HG02610 (cell line): ENCODE results near the gene IFNA21.
"Not testable (repeated sequence)": the region's sequence is repeated elsewhere in the genome, so short reads cannot be mapped to it uniquely, and the experiment has no call there.

Experiments used
- ATAC-seq: cut with Tn5 transposase; IDR thresholded peaks from one replicate; pipeline ENCODE4 v1.9.1; 2021; ENCODE audit warnings: mild to moderate bottlenecking, moderate library complexity; ENCODE audit not compliant: unreplicated experiment

Gene IFNA21

DNA sequence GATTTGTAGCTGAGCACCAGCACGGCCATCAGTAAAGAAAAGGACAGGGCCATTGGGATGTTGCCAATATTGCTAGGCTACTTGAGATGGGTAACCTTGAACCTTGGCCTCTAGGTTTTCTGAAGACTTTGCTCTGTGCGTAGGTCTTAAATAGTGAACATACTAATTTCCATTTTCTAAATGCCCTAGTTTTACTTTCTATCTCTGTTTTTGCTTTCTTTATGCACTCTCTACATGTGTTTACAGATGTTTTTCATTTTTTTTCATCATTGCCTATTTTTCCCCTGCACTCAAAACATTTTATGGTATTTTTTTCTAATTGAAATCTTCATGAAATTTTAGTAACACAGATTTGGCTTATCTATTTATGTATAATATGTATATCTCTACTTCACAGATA is at the start of gene IFNA21:
TSS of gene IFNA21 (minus strand) at position 101 of the 400 bp plus-strand sequence. CDS start at position 53, 48 bp downstream.
- ATAC-seq = not testable (repeated sequence)

GRCh38 chr9:21213411-21214326 is 47.2 kb upstream of the IFNA21 start:
- peak; percentile 90 for ATAC-seq

GRCh38 chr9:21212160-21212559 is 45.7 kb upstream of the IFNA21 start:
- not testable (repeated sequence) for ATAC-seq

GRCh38 chr9:21210782-21211181 is 44.3 kb upstream of the IFNA21 start:
- ATAC-seq = not testable (repeated sequence)

DNA sequence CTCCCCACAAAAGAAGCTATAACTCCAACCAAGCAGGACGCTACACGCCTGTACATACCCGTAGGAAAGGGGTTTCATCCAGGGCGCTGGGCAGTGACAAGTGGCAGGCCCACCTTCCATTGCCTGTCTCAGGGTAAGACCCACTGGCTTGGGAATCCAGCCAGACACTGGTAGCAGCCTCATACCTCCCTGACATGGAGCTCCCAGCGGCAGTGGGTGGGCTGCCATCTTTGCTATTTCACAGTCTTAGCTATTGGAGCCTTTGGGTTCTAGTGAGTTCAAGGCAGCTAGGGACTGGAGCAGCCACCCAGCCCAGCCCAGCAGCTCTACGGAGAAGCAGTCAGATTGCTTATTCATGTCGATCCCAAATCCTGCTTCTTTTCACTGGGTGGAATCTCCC is 43.9 kb upstream of the IFNA21 start:
- ATAC-seq = no peak

DNA sequence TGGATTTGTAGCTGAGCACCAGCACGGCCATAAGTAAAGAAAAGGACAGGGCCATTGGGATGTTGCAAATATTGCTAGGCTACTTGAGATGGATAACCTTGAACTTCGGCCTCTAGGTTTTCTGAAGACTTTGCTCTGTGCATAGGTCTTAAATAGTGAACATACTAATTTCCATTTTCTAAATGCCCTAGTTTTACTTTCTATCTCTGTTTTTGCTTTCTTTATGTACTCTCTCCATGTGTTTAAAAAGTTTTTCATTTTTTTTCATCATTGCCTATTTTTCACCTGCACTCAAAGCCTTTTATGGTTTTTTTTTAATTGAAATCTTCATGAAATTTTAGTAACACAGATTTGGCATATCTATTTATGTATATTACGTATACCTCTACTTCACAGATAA is 40.6 kb upstream of the IFNA21 start, which contains the start of gene IFNA10:
TSS of gene IFNA10 (minus strand) at position 101 of the 400 bp plus-strand sequence. CDS start at position 55, 46 bp downstream.
- ATAC-seq = not testable (repeated sequence)

DNA sequence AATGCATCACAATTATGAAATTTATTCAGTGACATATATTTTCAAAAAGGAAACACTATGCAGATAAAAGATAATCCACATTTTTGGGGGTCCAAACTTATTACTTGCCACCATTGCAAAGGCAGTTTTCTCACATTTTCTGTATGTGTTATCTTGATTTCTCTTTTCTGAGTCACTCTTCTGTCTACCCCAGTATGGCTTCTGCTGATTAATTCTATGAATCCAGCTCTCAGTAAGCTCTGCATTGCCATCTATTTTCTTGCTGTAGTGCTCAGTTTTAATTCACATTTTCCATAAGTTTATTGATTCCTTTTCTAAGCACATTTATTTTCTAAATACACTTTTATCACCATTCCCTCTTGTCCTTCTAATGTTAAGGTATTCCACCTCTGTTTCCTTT is 38.7 kb upstream of the IFNA21 start:
- ATAC-seq = no peak

- not testable (repeated sequence) for ATAC-seq
These were observed 35.6 kb upstream of the IFNA21 start, which contains the start of gene IFNA7 for GRCh38 chr9:21202105-21202504. Gene IFNA7 (minus strand): TSS chr9:21202205. CDS start chr9:21202165, 40 bp downstream.

DNA sequence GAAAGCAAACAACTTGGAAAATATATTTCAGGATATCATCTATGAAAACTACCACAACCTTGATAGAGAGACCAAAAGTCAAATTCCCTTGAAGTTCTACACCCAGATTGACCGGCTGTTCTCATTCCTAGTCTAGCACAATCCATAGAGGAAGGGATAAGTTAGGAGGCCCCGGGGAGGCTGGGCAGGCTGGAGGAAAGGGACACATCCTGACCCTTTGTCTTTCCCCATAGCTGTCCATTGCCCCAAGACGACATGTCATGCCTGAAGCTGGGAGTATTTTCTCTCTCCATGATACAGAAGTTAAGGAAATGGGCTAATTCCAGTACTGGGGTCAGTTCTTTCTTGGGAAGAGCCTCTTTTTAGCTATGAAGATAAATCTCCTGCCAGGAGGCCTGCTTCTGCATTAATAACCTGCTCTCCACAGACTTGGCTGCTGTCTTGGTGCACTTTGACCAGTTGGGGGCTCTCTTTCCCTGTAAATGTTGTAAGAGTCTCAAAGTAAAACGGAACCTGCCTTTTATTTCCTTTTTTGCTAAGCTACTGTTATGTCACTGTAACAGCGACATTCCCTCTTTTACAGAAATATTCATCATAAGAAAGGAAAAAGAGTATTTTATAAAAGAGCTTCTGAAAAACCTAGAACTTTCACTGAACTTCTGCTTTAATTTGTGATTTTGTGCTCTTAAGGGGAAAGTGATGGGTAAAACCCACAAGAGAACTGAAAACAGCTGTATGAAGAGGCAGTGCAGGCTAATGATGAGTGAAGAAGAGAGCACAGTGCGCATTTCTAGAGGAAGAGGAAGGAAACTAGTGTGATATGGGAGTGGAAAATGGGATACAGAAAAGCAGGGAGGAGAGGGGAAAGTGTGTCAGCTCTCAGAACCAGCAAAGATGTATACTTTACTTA is 28.7 kb upstream of the IFNA21 start:
- peak; percentile 95 for ATAC-seq

DNA sequence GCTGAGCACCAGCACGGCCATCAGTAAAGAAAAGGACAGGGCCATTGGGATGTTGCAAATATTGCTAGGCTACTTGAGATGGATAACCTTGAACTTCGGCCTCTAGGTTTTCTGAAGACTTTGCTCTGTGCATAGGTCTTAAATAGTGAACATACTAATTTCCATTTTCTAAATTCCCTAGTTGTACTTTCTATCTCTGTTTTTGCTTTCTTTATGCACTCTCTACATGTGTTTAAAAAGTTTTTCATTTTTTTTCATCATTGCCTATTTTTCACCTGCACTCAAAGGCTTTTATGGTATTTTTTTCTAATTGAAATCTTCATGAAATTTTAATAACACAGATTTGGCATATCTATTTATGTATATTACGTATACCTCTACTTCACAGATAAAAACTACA is 21.0 kb upstream of the IFNA21 start, which contains the start of gene IFNA4:
TSS of gene IFNA4 (minus strand) at position 101 of the 400 bp plus-strand sequence. CDS start at position 45, 56 bp downstream.
- ATAC-seq = not testable (repeated sequence)

DNA sequence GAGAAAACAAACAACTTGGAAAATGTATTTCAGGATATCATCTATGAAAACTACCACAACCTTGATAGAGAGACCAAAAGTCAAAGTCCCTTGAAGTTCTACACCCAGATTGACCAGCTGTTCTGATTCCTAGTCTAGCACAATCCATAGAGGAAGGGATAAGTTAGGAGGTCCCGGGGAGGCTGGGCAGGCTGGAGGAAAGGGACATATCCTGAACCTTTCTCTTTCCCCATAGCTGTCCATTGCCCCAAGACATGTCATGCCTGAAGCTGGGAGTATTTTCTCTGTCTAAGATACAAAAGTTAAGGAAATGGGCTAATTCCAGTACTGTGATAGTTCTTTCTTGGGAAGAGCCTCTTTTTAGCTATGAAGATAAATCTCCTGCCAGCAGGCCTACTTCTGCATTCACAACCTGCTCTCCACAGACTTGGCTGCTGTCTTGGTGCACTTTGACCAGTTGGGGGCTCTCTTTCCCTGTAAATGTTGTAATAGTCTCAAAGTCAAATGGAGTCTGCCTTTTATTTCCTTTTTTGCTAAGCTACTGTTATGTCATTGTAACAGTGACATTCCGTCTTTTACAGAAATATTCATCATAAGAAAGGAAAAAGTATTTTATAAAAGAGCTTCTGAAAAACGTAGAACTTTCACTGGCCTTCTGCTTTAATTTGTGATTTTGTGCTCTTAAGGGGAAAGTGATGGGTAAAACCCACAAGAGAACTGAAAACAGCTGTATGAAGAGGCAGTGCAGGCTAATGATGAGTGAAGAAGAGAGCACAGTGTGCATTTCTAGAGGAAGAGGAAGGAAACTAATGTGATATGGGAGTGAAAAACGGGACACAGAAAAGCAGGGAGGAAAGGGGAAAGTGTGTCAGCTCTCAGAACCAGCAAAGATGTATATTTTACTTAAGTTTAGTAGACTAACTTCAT is 16.6 kb upstream of the IFNA21 start:
- ATAC-seq = peak; percentile 96

DNA sequence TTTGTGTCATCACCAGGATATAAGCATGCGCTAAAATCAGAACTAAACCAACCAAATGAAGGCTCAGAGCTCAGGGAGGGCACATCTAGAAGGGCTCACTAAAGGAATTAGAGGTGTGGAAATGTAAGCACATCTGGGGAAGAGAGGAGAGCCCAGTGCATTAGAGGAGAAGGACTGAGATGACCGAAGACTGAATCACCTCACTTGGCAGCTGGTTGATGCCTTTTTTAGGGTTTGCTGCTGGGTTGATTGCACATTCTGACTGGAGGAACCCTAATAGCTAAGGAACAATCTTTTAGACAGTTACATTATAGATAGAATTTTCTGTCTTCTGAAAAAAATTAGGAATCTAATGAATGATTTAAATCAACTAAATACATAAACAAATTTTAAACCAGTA is 8.2 kb upstream of the IFNA21 start:
- ATAC-seq = no peak

GRCh38 chr9:21172156-21172555 is 5.7 kb upstream of the IFNA21 start:
- no peak for ATAC-seq

DNA sequence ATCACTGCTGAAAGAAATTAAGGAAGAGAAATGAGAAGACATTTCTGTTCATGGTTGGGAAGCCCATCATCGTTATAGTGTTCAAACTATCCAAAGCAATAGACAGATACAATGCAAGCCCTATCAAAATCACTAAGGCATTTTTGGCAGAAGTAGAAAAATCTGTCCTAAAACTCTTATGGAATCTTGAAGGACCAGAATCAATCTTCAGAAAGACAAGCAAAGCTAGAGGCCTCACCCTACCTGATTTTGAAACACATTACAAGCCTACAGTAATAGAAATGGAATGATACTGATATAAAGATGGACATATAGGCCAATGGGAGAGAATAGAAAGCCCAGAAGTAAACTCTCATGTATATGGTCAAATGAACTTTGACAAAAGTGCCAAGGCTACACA is 4.9 kb upstream of the IFNA21 start:
- ATAC-seq = no peak

GRCh38 chr9:21165516-21165915 is 944 bp downstream of the IFNA21 start:
- no peak for ATAC-seq

GRCh38 chr9:21160178-21160577 is 6.3 kb downstream of the IFNA21 start:
- ATAC-seq = peak; percentile 90

DNA sequence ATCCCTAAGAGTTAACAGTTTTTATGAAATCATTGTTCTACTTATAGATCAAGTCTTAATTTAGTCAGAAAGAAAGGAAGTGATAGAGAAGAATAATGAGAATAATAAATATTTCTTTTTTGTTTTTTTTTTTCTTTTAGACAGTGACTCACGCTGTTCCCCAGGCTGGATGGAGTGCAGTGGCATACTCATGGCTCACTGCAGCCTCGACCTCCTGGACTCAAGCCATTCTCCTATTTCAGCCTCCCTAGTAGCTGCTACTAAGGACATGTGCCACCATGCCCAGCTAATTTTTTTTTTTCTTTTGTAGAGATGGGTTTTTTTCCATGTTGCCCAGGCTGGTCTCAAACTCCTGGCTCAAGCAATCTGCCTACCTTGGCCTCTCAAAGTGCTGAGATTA is 11.0 kb downstream of the IFNA21 start:
- no peak for ATAC-seq

- ATAC-seq = peak; percentile 89
These were observed 12.3 kb downstream of the IFNA21 start for GRCh38 chr9:21154018-21154608.

GRCh38 chr9:21153336-21154017 is 13.0 kb downstream of the IFNA21 start:
- ATAC-seq = peak; percentile 13
